HEK293T (cell line): Measurements from ENCODE around the gene TRAPPC1.

Experiments used
- ARNT ChIP-seq: fragments of 450-650 bp; IDR thresholded peaks from 2 replicates; pipeline ENCODE4 v1.6.1; 2017; ENCODE audit warnings: mild to moderate bottlenecking
- BHLHE40 ChIP-seq: fragments of 450-650 bp; IDR thresholded peaks from 2 replicates; pipeline ENCODE4 v1.6.1; 2016; ENCODE audit warnings: mild to moderate bottlenecking, moderate library complexity, borderline replicate concordance
- CTBP1 ChIP-seq: fragments of 450-650 bp; IDR thresholded peaks from 2 replicates; pipeline ENCODE4 v1.6.1; 2016; ENCODE audit warnings: borderline replicate concordance
- ELF4 ChIP-seq: fragments of 450-650 bp; IDR thresholded peaks from 2 replicates; pipeline ENCODE4 v1.6.1; 2017; ENCODE audit warnings: antibody characterized with exemption
- FOXK2 ChIP-seq: fragments of 450-650 bp; IDR thresholded peaks from 2 replicates; pipeline ENCODE4 v1.6.1; 2016; ENCODE audit warnings: mild to moderate bottlenecking
- FOXM1 ChIP-seq: fragments of 450-650 bp; IDR thresholded peaks from 2 replicates; pipeline ENCODE4 v1.6.1; 2017; ENCODE audit warnings: mild to moderate bottlenecking, borderline replicate concordance
- HDGF ChIP-seq: fragments of 450-650 bp; IDR thresholded peaks from 2 replicates; pipeline ENCODE4 v1.6.1; 2017; ENCODE audit warnings: antibody characterized with exemption, borderline replicate concordance
- LEF1 ChIP-seq: fragments of 450-650 bp; IDR thresholded peaks from 2 replicates; pipeline ENCODE4 v1.6.1; 2017; ENCODE audit warnings: mild to moderate bottlenecking, borderline replicate concordance
- PKNOX1 ChIP-seq: fragments of 450-650 bp; IDR thresholded peaks from 2 replicates; pipeline ENCODE4 v1.6.1; 2016
- SP1 ChIP-seq: fragments of 450-650 bp; IDR thresholded peaks from 2 replicates; pipeline ENCODE4 v1.6.1; 2017
- SUZ12 ChIP-seq: fragments of 450-650 bp; IDR thresholded peaks from 2 replicates; pipeline ENCODE4 v1.6.1; 2016; ENCODE audit warnings: mild to moderate bottlenecking
- TARDBP ChIP-seq: fragments of 450-650 bp; IDR thresholded peaks from 2 replicates; pipeline ENCODE4 v1.6.1; 2016
- ZNF384 ChIP-seq: fragments of 450-650 bp; IDR thresholded peaks from 2 replicates; pipeline ENCODE4 v1.6.1; 2016

- TF ChIP-seq BHLHE40 (no peak), ELF4 (no peak), FOXM1 (no peak), SP1 (no peak), SUZ12 (no peak), CTBP1 (no peak), ZNF384 (no peak), TARDBP (no peak), LEF1 (no peak), ARNT (no peak), PKNOX1 (no peak), HDGF (no peak), FOXK2 (no peak)
These were observed 49.7 kb downstream of the TRAPPC1 start for GRCh38 chr17:7882068-7882467.
